PC-3 (cell line): ENCODE results near the gene CD79A. TPM values are rescaled to one million over a fixed set of nuclear protein-coding genes. Genes with fewer than 3 reads are reported as not detected.
A peak's percentile ranks its signal among the peaks of the same experiment; 100 is the strongest.

Source experiments
- ATAC-seq: fragments of 200-7000 bp; cut with Tn5 transposase; 2 replicates; pipeline ENCODE4 v1.9.1; 2020; ENCODE audit warnings: mild to moderate bottlenecking, moderate library complexity
- BruUV-seq: library from RNA; stranded (reverse); fragments of 400-500 nt; replicated peaks from 2 replicates; lab custom pipeline; 2021; lab: Mats Ljungman, UMichigan
- CTCF ChIA-PET: fragments of 300-600 bp; sonication (Branson Sonifier 250); formaldehyde crosslinking; loops from one replicate; lab custom pipeline; 2022; ENCODE audit warnings: antibody characterized with exemption; lab: Charles Lee
- POLR2A ChIA-PET: fragments of 300-600 bp; sonication (Branson Sonifier 250); formaldehyde crosslinking; loops from one replicate; lab custom pipeline; 2022; ENCODE audit warnings: antibody characterized with exemption; ENCODE audit not compliant: unreplicated experiment; lab: Charles Lee
- DNase-seq: peaks from one replicate; pipeline ENCODE4 v3.0.0-alpha.2; 2015
- H2AFZ ChIP-seq: fragments of 300-600 bp; sonication (generic); 2 replicates; pipeline ENCODE4 v1.6.0; 2016; ENCODE audit warnings: antibody characterized with exemption, low read length
- H3F3A ChIP-seq: fragments of 300-600 bp; sonication (generic); one replicate; pipeline ENCODE4 v1.6.0; 2017; ENCODE audit warnings: antibody characterized with exemption, low read length, control low read depth, mild to moderate bottlenecking; ENCODE audit not compliant: unreplicated experiment
- H3K27ac ChIP-seq: fragments of 300-600 bp; sonication (generic); 2 replicates; pipeline ENCODE4 v1.5.1; 2016; ENCODE audit warnings: mild to moderate bottlenecking, low read length
- H3K27me3 ChIP-seq: fragments of 300-600 bp; sonication (generic); 2 replicates; pipeline ENCODE4 v1.6.1; 2016; ENCODE audit warnings: low read length, mixed read lengths
- H3K36me3 ChIP-seq: fragments of 300-600 bp; sonication (generic); 2 replicates; pipeline ENCODE4 v1.6.1; 2016; ENCODE audit warnings: low read depth, mixed run types, low read length, mixed read lengths
- H3K4me1 ChIP-seq: fragments of 300-600 bp; sonication (generic); 2 replicates; pipeline ENCODE4 v1.5.1; 2016; ENCODE audit warnings: low read length; ENCODE audit not compliant: insufficient read depth
- H3K4me2 ChIP-seq: fragments of 300-600 bp; sonication (generic); 2 replicates; pipeline ENCODE4 v1.6.0; 2016; ENCODE audit warnings: low read length
- H3K4me3 ChIP-seq: fragments of 300-600 bp; sonication (generic); 2 replicates; pipeline ENCODE4 v1.5.1; 2016; ENCODE audit warnings: mild to moderate bottlenecking, low read length, mixed read lengths
- H3K79me2 ChIP-seq: fragments of 300-600 bp; sonication (generic); 2 replicates; pipeline ENCODE4 v1.6.1; 2017; ENCODE audit warnings: low read length, mixed read lengths
- H3K9ac ChIP-seq: fragments of 300-600 bp; sonication (generic); 2 replicates; pipeline ENCODE4 v1.6.0; 2016; ENCODE audit warnings: mild to moderate bottlenecking, low read length
- H3K9me2 ChIP-seq: fragments of 300-600 bp; sonication (generic); replicated peaks from 2 replicates; pipeline ENCODE4 v1.6.1; 2016; ENCODE audit warnings: mixed run types, low read length, mixed read lengths
- H3K9me3 ChIP-seq: fragments of 300-600 bp; sonication (generic); 2 replicates; pipeline ENCODE4 v1.6.1; 2016; ENCODE audit warnings: low read length, mixed read lengths
- H4K20me1 ChIP-seq: fragments of 300-600 bp; sonication (generic); 2 replicates; pipeline ENCODE4 v1.6.1; 2016; ENCODE audit warnings: low read length, mixed read lengths
- EZH2 ChIP-seq: fragments of 300-600 bp; sonication (generic); IDR thresholded peaks from one replicate; pipeline ENCODE4 v1.6.1; 2017; ENCODE audit warnings: antibody characterized with exemption, mild to moderate bottlenecking, low read length; ENCODE audit not compliant: unreplicated experiment
- EZH2phosphoT487 ChIP-seq: fragments of 300-600 bp; sonication (generic); IDR thresholded peaks from 2 replicates; pipeline ENCODE4 v1.6.1; 2018; ENCODE audit warnings: mild to moderate bottlenecking, antibody characterized with exemption, low read length, borderline replicate concordance
- intact Hi-C: fragments of 100-400 bp; cut with micrococcal nuclease; formaldehyde crosslinking; loops from 2 replicates; pipeline ENCODE4 v1.9.0; 2023
- total RNA-seq: library from RNA; depleted of rRNA; stranded (reverse); fragments of >200 nt; gene quantifications from 2 replicates; pipeline ENCODE4 v1.2.3, GENCODE V29; 2014
- TF ChIP-seq, protein P1 (sequence below): fragments of 300-600 bp; sonication (generic); conservative IDR thresholded peaks from 2 replicates; pipeline ENCODE4 v1.5.1; 2017; ENCODE audit warnings: antibody characterized with exemption, low read depth, mild to moderate bottlenecking, low read length

Gene CD79A
- total RNA-seq, 1 experiment from 2014 or later: 0.11 TPM

DNA sequence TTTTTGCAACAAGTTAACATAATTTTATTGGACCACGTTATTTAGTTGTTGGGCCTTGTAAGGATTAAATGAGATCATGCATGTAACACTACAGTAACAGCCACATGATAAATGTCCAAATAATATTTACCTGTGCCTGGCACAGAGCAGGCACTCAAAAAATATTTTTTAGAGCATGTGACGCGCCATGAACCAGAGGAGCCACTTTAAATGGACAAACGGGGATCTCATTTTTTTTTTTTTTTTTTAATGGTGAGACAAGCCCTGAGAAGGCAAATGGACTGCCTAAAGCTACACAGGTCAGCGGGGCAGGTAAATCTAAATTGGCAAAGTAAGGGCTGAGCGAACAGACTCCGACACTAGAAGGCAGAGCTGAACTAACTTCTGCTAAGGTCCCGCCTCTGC lies 17.9 kb upstream of the CD79A start:
- intact Hi-C loops: no loop called here
- H3K79me2 ChIP-seq: peaks cover 42% of the 10 kb centered on the region
- H3K9me3 ChIP-seq: no peaks in the 10 kb centered on the region
- POLR2A ChIA-PET: interaction anchor here (0.5 kb wide), 1 partner anchor 1652 kb away, joined by 3 read pairs; no protein-coding TSS in a partner anchor
- H3K4me2 ChIP-seq: peak overlapping the region; percentile 88
- no peaks in the 10 kb centered on the region for H3K9me2 ChIP-seq
- peak overlapping the region; percentile 76 for H2AFZ ChIP-seq
- peak overlapping the region; percentile 63 for H3K4me3 ChIP-seq
- TF ChIP-seq EZH2 (no peak), EZH2phosphoT487 (no peak)
- TF ChIP-seq, protein P1, sequence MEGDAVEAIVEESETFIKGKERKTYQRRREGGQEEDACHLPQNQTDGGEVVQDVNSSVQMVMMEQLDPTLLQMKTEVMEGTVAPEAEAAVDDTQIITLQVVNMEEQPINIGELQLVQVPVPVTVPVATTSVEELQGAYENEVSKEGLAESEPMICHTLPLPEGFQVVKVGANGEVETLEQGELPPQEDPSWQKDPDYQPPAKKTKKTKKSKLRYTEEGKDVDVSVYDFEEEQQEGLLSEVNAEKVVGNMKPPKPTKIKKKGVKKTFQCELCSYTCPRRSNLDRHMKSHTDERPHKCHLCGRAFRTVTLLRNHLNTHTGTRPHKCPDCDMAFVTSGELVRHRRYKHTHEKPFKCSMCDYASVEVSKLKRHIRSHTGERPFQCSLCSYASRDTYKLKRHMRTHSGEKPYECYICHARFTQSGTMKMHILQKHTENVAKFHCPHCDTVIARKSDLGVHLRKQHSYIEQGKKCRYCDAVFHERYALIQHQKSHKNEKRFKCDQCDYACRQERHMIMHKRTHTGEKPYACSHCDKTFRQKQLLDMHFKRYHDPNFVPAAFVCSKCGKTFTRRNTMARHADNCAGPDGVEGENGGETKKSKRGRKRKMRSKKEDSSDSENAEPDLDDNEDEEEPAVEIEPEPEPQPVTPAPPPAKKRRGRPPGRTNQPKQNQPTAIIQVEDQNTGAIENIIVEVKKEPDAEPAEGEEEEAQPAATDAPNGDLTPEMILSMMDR: no peak
- no peaks in the 10 kb centered on the region for H3F3A ChIP-seq
- CTCF ChIA-PET: interaction anchor here (0.6 kb wide), 1 partner anchor 153 kb away, joined by 3 read pairs; no protein-coding TSS in a partner anchor
- no TSS peak for BruUV-seq
- no peak for DNase-seq
- no peak for ATAC-seq
- H3K27me3 ChIP-seq: peaks cover 5% of the 10 kb centered on the region; the same call in 1 of the 2 replicates
- H3K4me1 ChIP-seq: peaks cover 30% of the 10 kb centered on the region
- H3K27ac ChIP-seq: 0 out of 2 replicates have a peak overlapping the region, but pooled peaks have one; percentile 7
- H4K20me1 ChIP-seq: peaks cover 34% of the 10 kb centered on the region
- peaks cover 35% of the 10 kb centered on the region for H3K36me3 ChIP-seq
- peak overlapping the region; percentile 53; the same call in 1 of the 2 replicates for H3K9ac ChIP-seq

DNA sequence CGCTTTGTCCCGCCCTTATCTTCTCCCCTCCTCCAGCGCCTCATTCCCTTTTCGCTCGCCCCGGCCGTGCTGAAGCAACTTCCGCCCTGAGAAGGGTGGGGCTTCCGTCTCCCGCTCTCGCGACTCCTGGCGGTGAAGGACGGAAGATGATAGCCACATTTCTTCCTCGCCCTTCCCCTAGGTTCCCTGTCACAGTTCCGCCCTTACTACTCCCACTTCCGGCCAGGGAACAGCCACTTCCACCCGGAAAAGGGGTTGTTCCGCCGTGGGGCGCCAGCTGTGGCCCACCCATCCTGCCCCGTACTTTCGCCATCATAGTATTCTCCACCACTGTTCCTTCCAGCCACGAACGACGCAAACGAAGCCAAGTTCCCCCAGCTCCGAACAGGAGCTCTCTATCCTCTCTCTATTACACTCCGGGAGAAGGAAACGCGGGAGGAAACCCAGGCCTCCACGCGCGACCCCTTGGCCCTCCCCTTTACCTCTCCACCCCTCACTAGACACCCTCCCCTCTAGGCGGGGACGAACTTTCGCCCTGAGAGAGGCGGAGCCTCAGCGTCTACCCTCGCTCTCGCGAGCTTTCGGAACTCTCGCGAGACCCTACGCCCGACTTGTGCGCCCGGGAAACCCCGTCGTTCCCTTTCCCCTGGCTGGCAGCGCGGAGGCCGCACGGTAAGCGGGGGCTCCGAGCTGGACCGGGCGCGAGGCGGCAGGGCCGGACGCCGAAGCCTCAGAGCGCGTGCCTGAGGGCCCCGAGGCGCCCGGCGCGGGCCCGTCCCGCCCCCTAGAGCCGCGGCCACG lies 17.3 kb upstream of the CD79A start, which contains the start of gene RPS19:
Gene RPS19 (plus strand): TSS at position 638 of the 801 bp plus-strand sequence. CDS start 520 bp downstream, outside the sequence.
- intact Hi-C loops: no loop called here
- Histone ChIP-seq H3F3A (no peaks in the 10 kb centered on the region), H3K4me3 (peak within 1 kb of the TSS; percentile 99), H3K9ac (peak within 1 kb of the TSS; percentile 100), H3K9me3 (no peaks in the 10 kb centered on the region), H3K27me3 (no peaks in the 10 kb centered on the region), H3K4me2 (peak within 1 kb of the TSS; percentile 98), H3K9me2 (no peaks in the 10 kb centered on the region), H2AFZ (peak within 1 kb of the TSS; percentile 93), H4K20me1 (peaks cover 40% of the 10 kb centered on the region), H3K4me1 (peaks cover 30% of the 10 kb centered on the region), H3K27ac (peak within 1 kb of the TSS; percentile 92), H3K36me3 (peaks cover 41% of the 10 kb centered on the region), H3K79me2 (peaks cover 48% of the 10 kb centered on the region)
- TF ChIP-seq, protein P1: peak; percentile 48
- TF ChIP-seq EZH2phosphoT487 (no peak), EZH2 (no peak)
- ChIA-PET CTCF (interaction anchor here (0.6 kb wide), 1 partner anchor 153 kb away, joined by 3 read pairs; no protein-coding TSS in a partner anchor), POLR2A (interaction anchor here (0.5 to 1.0 kb wide), 4 partner anchors 25 to 1652 kb away, joined by 3 to 6 read pairs (median 4); partner anchors contain the start of gene ZNF574)
- DNase-seq: peak; percentile 97
- BruUV-seq: no TSS peak
- peak; percentile 86 for ATAC-seq
